Heart right ventricle (tissue), 16 donors: Measurements from ENCODE around the gene WDFY1. TPM values are rescaled to one million over a fixed set of nuclear protein-coding genes. Genes with fewer than 3 reads are reported as not detected.

Experiments used
- ATAC-seq, 8 donors: fragments of 200-7000 bp; cut with Tn5 transposase; one replicate each; pipeline ENCODE4 v1.9.1; 2020; ENCODE audit warnings: mild to moderate bottlenecking in 8 of 8, moderate library complexity in 8 of 8, moderate number of reproducible peaks in 1 of 8
- DNase-seq, 2 donors: peaks; one replicate each; pipeline ENCODE4 v3.0.0-alpha.2; 2020
- H3K27ac ChIP-seq, 10 donors: fragments of 200-600 bp; sonication (generic) in 2 of 10; one replicate each; pipeline versions ENCODE4 v1.5.0 to v1.8.0; 2020 to 2022; ENCODE audit warnings: mild to moderate bottlenecking in 3 of 10
- H3K27me3 ChIP-seq, 7 donors: fragments of 200-600 bp; one replicate each; pipeline ENCODE4 v1.8.0; 2021 to 2022; ENCODE audit warnings: mild to moderate bottlenecking in 2 of 7
- H3K36me3 ChIP-seq, 9 donors: fragments of 200-600 bp; sonication (generic) in 1 of 9; one replicate each; pipeline versions ENCODE4 v1.5.0 to v1.8.0; 2020 to 2022; ENCODE audit warnings: mild to moderate bottlenecking in 2 of 9
- H3K4me1 ChIP-seq, 9 donors: fragments of 200-600 bp; sonication (generic) in 1 of 9; one replicate each; pipeline versions ENCODE4 v1.5.0 to v1.8.0; 2020 to 2022; ENCODE audit warnings: mild to moderate bottlenecking in 4 of 9
- H3K4me3 ChIP-seq, 10 donors: fragments of 200-600 bp; sonication (generic) in 2 of 10; one replicate each; pipeline versions ENCODE4 v1.5.0 to v1.8.0; 2020 to 2022; ENCODE audit warnings: mild to moderate bottlenecking in 7 of 10, moderate library complexity in 2 of 10
- H3K9me3 ChIP-seq, 11 donors: fragments of 200-600 bp in 10 of 11; sonication (generic) in 2 of 11; one replicate each; pipeline versions ENCODE4 v1.5.0 to v1.8.0; 2013 to 2022; ENCODE audit warnings: mild to moderate bottlenecking in 2 of 11, control low read depth in 1 of 11, moderate library complexity in 1 of 11
- CTCF ChIP-seq, 9 donors: fragments of 200-600 bp; sonication (generic) in 2 of 9; IDR thresholded peaks; one replicate each; pipeline versions ENCODE4 v1.5.0 to v1.8.0; 2021 to 2022; ENCODE audit warnings: antibody characterized with exemption in 9 of 9, mild to moderate bottlenecking in 5 of 9, moderate library complexity in 1 of 9
- WGBS, 2 donors: extraction: QIAGEN DNeasy Blood & Tissue Kit; methylation state at CpG; one replicate each; pipeline ENCODE4 v1.1.7; 2013; ENCODE audit warnings: inconsistent platforms in 1 of 2; 5-methylcytosine and 5-hydroxymethylcytosine counted together
- intact Hi-C, 10 donors: fragments of 100-400 bp; cut with DNase I; formaldehyde crosslinking; loops; one replicate each; pipeline versions ENCODE4 v1.11.1 to v1.14.2; 2022
- polyA plus RNA-seq, 2 donors: library from polyadenylated mRNA; stranded (reverse); fragments of 200-250 nt; gene quantifications; one replicate each; pipeline ENCODE4 v1.2.3, GENCODE V29; 2013
- total RNA-seq, 10 donors: library from RNA; stranded (reverse); fragmentation: NEBNext Ultra II Directional in 3 of 10; extraction: Animal tissue kit (Norgen Biotek cat#: 25700) in 3 of 10; gene quantifications; one replicate each; pipeline versions ENCODE4 v1.2.1 to v1.2.4, GENCODE V29; 2021 to 2023
- donor health status: Arrhythmogenic right ventricular cardiomyopathy.
- donor health status: ischemic (EF 13 %, LVEDD 7.1; RV severe dilation, severe dysfunction).
- donor health status: healthy with polysubstance abuse.
- donor health status: DM: no; HTN: yes; CAD: no.
- donor health status: DM: no; HTN: no; CAD: no.
- donor health status: ischemic (EF 25% LVEDD 6.9; RV normal size, moderate dysfunction).
- donor health status: ischemic (EF 25% LVEDD 5.7; RV mildly dilated, moderate dysfunction).
- donor health status: healthy.
- donor health status: DM: yes; HTN: yes; CAD: no.
- donor health status: Ischemic cardiomyopathy.
- donor health status: ischemic (EF 35%, LVEDD 5.7; RV mildly dilated, moderate dysfunction).
- donor health status: nonischemic (EF 11% LVEDD 7.7; RV severe dilation, severe dysfunction).
- donor health status: DM: yes; HTN: yes; CAD: no.
- donor health status: PGD.
- donor health status: ischemic (EF 29% LVEDD 5.4; RV normal size, mild dysfunction).
- donor health status: nonischemic (EF 23%, LVEDD 6.1; RV moderate dilation, normal function).

WDFY1 gene
- total and polyA plus RNA-seq, 12 donors, result 8.1 to 25.9 (median 14.3) TPM

GRCh38 chr2:223980803-223981202 lies 35.7 kb upstream of the WDFY1 start:
- Histone ChIP-seq H3K27me3 (no peaks in the 10 kb centered on the region), H3K4me3 (no peak overlapping the region), H3K4me1 (no peaks in the 10 kb centered on the region), H3K27ac (no peak overlapping the region), H3K36me3 (peaks cover 0 to 82% (median 0%) of the 10 kb centered on the region in 9 donors), H3K9me3 (no peaks in the 10 kb centered on the region)
- no peak for TF ChIP-seq CTCF (IDR thresholded peaks at IDR 0.05)
- ATAC-seq (no peak), DNase-seq (no peak)
- WGBS, 2 donors, result 83 to 94% methylated on average over 4 of the region's 4 CpGs
- intact Hi-C loops, result no loop called here

GRCh38 chr2:223980397-223980735 lies 35.2 kb upstream of the WDFY1 start:
- H3K4me1 ChIP-seq, result no peaks in the 10 kb centered on the region
- intact Hi-C loops, result no loop called here
- DNase-seq (no peak), ATAC-seq (no peak)
- no peak for TF ChIP-seq CTCF (IDR thresholded peaks at IDR 0.05)
- H3K9me3 ChIP-seq, result no peaks in the 10 kb centered on the region
- peaks cover 0 to 81% (median 0%) of the 10 kb centered on the region in 9 donors for H3K36me3 ChIP-seq
- no peak overlapping the region for H3K27ac ChIP-seq
- no peak overlapping the region for H3K4me3 ChIP-seq
- H3K27me3 ChIP-seq, result no peaks in the 10 kb centered on the region
- 83 to 88% methylated on average over 1 of the region's 1 CpG for WGBS, 2 donors

- DNase-seq, result no peak
- WGBS, 2 donors, result 81 to 82% methylated on average over 2 of the region's 2 CpGs
- Histone ChIP-seq H3K9me3 (no peaks in the 10 kb centered on the region), H3K27me3 (no peaks in the 10 kb centered on the region), H3K27ac (no peak overlapping the region), H3K4me3 (no peak overlapping the region), H3K36me3 (peaks cover 0 to 76% (median 0%) of the 10 kb centered on the region in 9 donors), H3K4me1 (no peaks in the 10 kb centered on the region)
- TF ChIP-seq CTCF (IDR thresholded peaks at IDR 0.05), result no peak
- ATAC-seq, result no peak
- intact Hi-C loops, result loop anchor here in 2 of 10 donors (10.0 kb wide), 2 partner anchors 385 to 655 kb away; no protein-coding TSS in a partner anchor
Measured at GRCh38 chr2:223979730-223980396, 34.7 kb upstream of the WDFY1 start.

GRCh38 chr2:223978451-223978850 lies 33.3 kb upstream of the WDFY1 start:
- WGBS, 2 donors, result 87 to 93% methylated on average over 4 of the region's 4 CpGs
- no peak for TF ChIP-seq CTCF (IDR thresholded peaks at IDR 0.05)
- Histone ChIP-seq H3K36me3 (peaks cover 0 to 64% (median 0%) of the 10 kb centered on the region in 9 donors), H3K9me3 (no peaks in the 10 kb centered on the region), H3K27ac (no peak overlapping the region), H3K4me3 (no peak overlapping the region), H3K4me1 (no peaks in the 10 kb centered on the region), H3K27me3 (no peaks in the 10 kb centered on the region)
- no peak for DNase-seq
- no peak for ATAC-seq
- intact Hi-C loops, result loop anchor here in 2 of 10 donors (10.0 kb wide), 2 partner anchors 386 to 656 kb away; no protein-coding TSS in a partner anchor
